ENCODE data around the gene IKZF3.
"Not testable (repeated sequence)": the region's sequence is repeated elsewhere in the genome, so short reads cannot be mapped to it uniquely, and the experiment has no call there.

Gene IKZF3

GRCh38 chr17:39863244-39863917 is 731 bp downstream of the IKZF3 start:
- FAIRE-seq (no peak), DNase-seq (ENCODE audit: insufficient read length, low spot score) (no peak)
- TF ChIP-seq POU2F2 (IDR thresholded peaks at IDR 0.05; ENCODE audit: low read depth, low read length) (no peak), POLR2A (IDR thresholded peaks at IDR 0.05; ENCODE audit: low read depth, low read length) (no peak), SPI1 (IDR thresholded peaks at IDR 0.05; ENCODE audit: low read depth, low read length) (no peak), PAX5 (IDR thresholded peaks at IDR 0.05; ENCODE audit: insufficient read depth, low read length, severe bottlenecking) (no peak), POLR2AphosphoS5 (IDR thresholded peaks at IDR 0.05; ENCODE audit: low read depth, low read length) (no peak), TAF1 (IDR thresholded peaks at IDR 0.05; ENCODE audit: low read depth, low read length) (no peak)

- TF ChIP-seq PAX5 (IDR thresholded peaks at IDR 0.05; ENCODE audit: insufficient read depth, low read length, severe bottlenecking) (no peak), SPI1 (IDR thresholded peaks at IDR 0.05; ENCODE audit: low read depth, low read length) (no peak), POLR2A (IDR thresholded peaks at IDR 0.05; ENCODE audit: low read depth, low read length) (no peak), POU2F2 (IDR thresholded peaks at IDR 0.05; ENCODE audit: low read depth, low read length) (no peak), POLR2AphosphoS5 (IDR thresholded peaks at IDR 0.05; ENCODE audit: low read depth, low read length) (no peak), TAF1 (IDR thresholded peaks at IDR 0.05; ENCODE audit: low read depth, low read length) (no peak)
- FAIRE-seq, result peak; percentile 86
- no peak for DNase-seq (ENCODE audit: insufficient read length, low spot score)
Observed at GRCh38 chr17:39861235-39861634, 2.9 kb downstream of the IKZF3 start.

- not testable (repeated sequence) for DNase-seq (ENCODE audit: insufficient read length, low spot score); FAIRE-seq
Observed at GRCh38 chr17:39855911-39856649, 8.0 kb downstream of the IKZF3 start.

- FAIRE-seq (peak; percentile 48), DNase-seq (ENCODE audit: insufficient read length, low spot score) (no peak)
- TF ChIP-seq PAX5 (IDR thresholded peaks at IDR 0.05; ENCODE audit: insufficient read depth, low read length, severe bottlenecking), result no peak
- no peak for TF ChIP-seq POLR2A (IDR thresholded peaks at IDR 0.05; ENCODE audit: low read depth, low read length)
- no peak for TF ChIP-seq SPI1 (IDR thresholded peaks at IDR 0.05; ENCODE audit: low read depth, low read length)
- TF ChIP-seq TAF1 (IDR thresholded peaks at IDR 0.05; ENCODE audit: low read depth, low read length), result no peak
- TF ChIP-seq POLR2AphosphoS5 (IDR thresholded peaks at IDR 0.05; ENCODE audit: low read depth, low read length), result no peak
- no peak for TF ChIP-seq POU2F2 (IDR thresholded peaks at IDR 0.05; ENCODE audit: low read depth, low read length)
Observed at GRCh38 chr17:39854909-39855308, 9.2 kb downstream of the IKZF3 start.

GRCh38 chr17:39852239-39852638 is 11.9 kb downstream of the IKZF3 start:
- TF ChIP-seq POLR2AphosphoS5 (IDR thresholded peaks at IDR 0.05; ENCODE audit: low read depth, low read length), result peak; percentile 22; the same call in 1 of the 2 replicates
- no peak for TF ChIP-seq POLR2A (IDR thresholded peaks at IDR 0.05; ENCODE audit: low read depth, low read length)
- FAIRE-seq (peak; percentile 95), DNase-seq (ENCODE audit: insufficient read length, low spot score) (no peak)

GRCh38 chr17:39850186-39850585 is 13.9 kb downstream of the IKZF3 start:
- not testable (repeated sequence) for DNase-seq (ENCODE audit: insufficient read length, low spot score); FAIRE-seq

GRCh38 chr17:39848600-39848999 is 15.5 kb downstream of the IKZF3 start:
- peak; percentile 20 for FAIRE-seq
- no peak for DNase-seq (ENCODE audit: insufficient read length, low spot score)
- no peak for TF ChIP-seq SPI1 (IDR thresholded peaks at IDR 0.05; ENCODE audit: low read depth, low read length)
- no peak for TF ChIP-seq POLR2A (IDR thresholded peaks at IDR 0.05; ENCODE audit: low read depth, low read length)
- TF ChIP-seq PAX5 (IDR thresholded peaks at IDR 0.05; ENCODE audit: insufficient read depth, low read length, severe bottlenecking), result no peak

GRCh38 chr17:39846205-39846604 is 17.9 kb downstream of the IKZF3 start:
- no peak for TF ChIP-seq TAF1 (IDR thresholded peaks at IDR 0.05; ENCODE audit: low read depth, low read length)
- TF ChIP-seq SPI1 (IDR thresholded peaks at IDR 0.05; ENCODE audit: low read depth, low read length), result no peak
- no peak for TF ChIP-seq POLR2A (IDR thresholded peaks at IDR 0.05; ENCODE audit: low read depth, low read length)
- TF ChIP-seq POU2F2 (IDR thresholded peaks at IDR 0.05; ENCODE audit: low read depth, low read length), result no peak
- TF ChIP-seq PAX5 (IDR thresholded peaks at IDR 0.05; ENCODE audit: insufficient read depth, low read length, severe bottlenecking), result no peak
- TF ChIP-seq POLR2AphosphoS5 (IDR thresholded peaks at IDR 0.05; ENCODE audit: low read depth, low read length), result no peak
- DNase-seq (ENCODE audit: insufficient read length, low spot score), result no peak
- no peak for FAIRE-seq

GRCh38 chr17:39845052-39845846 is 18.9 kb downstream of the IKZF3 start:
- no peak for TF ChIP-seq SPI1 (IDR thresholded peaks at IDR 0.05; ENCODE audit: low read depth, low read length)
- no peak for TF ChIP-seq POLR2AphosphoS5 (IDR thresholded peaks at IDR 0.05; ENCODE audit: low read depth, low read length)
- TF ChIP-seq POLR2A (IDR thresholded peaks at IDR 0.05; ENCODE audit: low read depth, low read length), result no peak
- TF ChIP-seq PAX5 (IDR thresholded peaks at IDR 0.05; ENCODE audit: insufficient read depth, low read length, severe bottlenecking), result no peak
- no peak for TF ChIP-seq TAF1 (IDR thresholded peaks at IDR 0.05; ENCODE audit: low read depth, low read length)
- TF ChIP-seq POU2F2 (IDR thresholded peaks at IDR 0.05; ENCODE audit: low read depth, low read length), result no peak
- DNase-seq (ENCODE audit: insufficient read length, low spot score), result no peak
- no peak for FAIRE-seq

GRCh38 chr17:39841134-39841683 is 22.9 kb downstream of the IKZF3 start:
- FAIRE-seq, result peak; percentile 45
- no peak for TF ChIP-seq TAF1 (IDR thresholded peaks at IDR 0.05; ENCODE audit: low read depth, low read length)
- TF ChIP-seq POU2F2 (IDR thresholded peaks at IDR 0.05; ENCODE audit: low read depth, low read length), result no peak
- no peak for TF ChIP-seq SPI1 (IDR thresholded peaks at IDR 0.05; ENCODE audit: low read depth, low read length)
- TF ChIP-seq POLR2A (IDR thresholded peaks at IDR 0.05; ENCODE audit: low read depth, low read length), result no peak
- TF ChIP-seq PAX5 (IDR thresholded peaks at IDR 0.05; ENCODE audit: insufficient read depth, low read length, severe bottlenecking), result no peak
- TF ChIP-seq POLR2AphosphoS5 (IDR thresholded peaks at IDR 0.05; ENCODE audit: low read depth, low read length), result no peak
- DNase-seq (ENCODE audit: insufficient read length, low spot score), result no peak

Data from GM12891 (cell line).